Vagina (tissue), 2 donors: Measurements from ENCODE around the gene TP53RK.

Experiments
- POLR2A ChIP-seq, 2 donors: fragments of 450-650 bp; IDR thresholded peaks; one replicate each; pipeline ENCODE4 v1.6.1; 2017; ENCODE audit warnings: antibody characterized with exemption in 2 of 2, mild to moderate bottlenecking in 2 of 2, moderate library complexity in 2 of 2
- POLR2AphosphoS5 ChIP-seq, 2 donors: sonication (generic); formaldehyde crosslinking; IDR thresholded peaks; one replicate each; pipeline ENCODE4 v1.9.0; 2017; ENCODE audit warnings: antibody characterized with exemption in 2 of 2, mild to moderate bottlenecking in 2 of 2, low read depth in 1 of 2; ENCODE audit not compliant: insufficient read depth in 1 of 2
- TF ChIP-seq, protein P1 (sequence below), 3 experiments: fragments of 450-650 bp in 2 of 3; fragments of 200-600 bp in 1 of 3; sonication (generic) in 1 of 3; IDR thresholded peaks; one replicate each; pipeline ENCODE4 v1.5.1; 2017 to 2019; ENCODE audit warnings: antibody characterized with exemption in 3 of 3, mild to moderate bottlenecking in 2 of 3, moderate library complexity in 2 of 3

DNA sequence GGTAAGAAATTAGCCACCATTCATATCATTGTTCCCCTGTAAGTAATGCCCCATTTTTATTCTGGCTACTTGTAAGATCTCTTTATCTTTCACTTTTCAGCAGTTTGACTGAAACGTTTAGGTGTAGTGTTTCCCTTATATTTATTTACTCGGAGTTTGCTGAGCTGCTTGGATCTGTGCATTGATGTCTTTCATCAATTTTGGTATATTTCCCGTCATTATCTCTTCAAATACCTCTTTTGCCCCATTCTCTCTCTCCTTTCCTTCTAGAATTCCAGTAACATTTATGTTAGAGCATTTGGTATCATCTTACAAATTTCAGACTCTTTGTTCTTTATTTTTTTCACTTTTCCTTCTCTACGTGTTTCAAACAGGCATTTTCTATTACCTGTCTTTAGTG lies 28.8 kb downstream of the TP53RK start:
- TF ChIP-seq, protein P1, sequence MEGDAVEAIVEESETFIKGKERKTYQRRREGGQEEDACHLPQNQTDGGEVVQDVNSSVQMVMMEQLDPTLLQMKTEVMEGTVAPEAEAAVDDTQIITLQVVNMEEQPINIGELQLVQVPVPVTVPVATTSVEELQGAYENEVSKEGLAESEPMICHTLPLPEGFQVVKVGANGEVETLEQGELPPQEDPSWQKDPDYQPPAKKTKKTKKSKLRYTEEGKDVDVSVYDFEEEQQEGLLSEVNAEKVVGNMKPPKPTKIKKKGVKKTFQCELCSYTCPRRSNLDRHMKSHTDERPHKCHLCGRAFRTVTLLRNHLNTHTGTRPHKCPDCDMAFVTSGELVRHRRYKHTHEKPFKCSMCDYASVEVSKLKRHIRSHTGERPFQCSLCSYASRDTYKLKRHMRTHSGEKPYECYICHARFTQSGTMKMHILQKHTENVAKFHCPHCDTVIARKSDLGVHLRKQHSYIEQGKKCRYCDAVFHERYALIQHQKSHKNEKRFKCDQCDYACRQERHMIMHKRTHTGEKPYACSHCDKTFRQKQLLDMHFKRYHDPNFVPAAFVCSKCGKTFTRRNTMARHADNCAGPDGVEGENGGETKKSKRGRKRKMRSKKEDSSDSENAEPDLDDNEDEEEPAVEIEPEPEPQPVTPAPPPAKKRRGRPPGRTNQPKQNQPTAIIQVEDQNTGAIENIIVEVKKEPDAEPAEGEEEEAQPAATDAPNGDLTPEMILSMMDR (IDR thresholded peaks at IDR 0.05): no peak
- TF ChIP-seq POLR2AphosphoS5 (IDR thresholded peaks at IDR 0.05; ENCODE audit: insufficient read depth in 1 of 2, low read depth in 1 of 2) (no peak), POLR2A (IDR thresholded peaks at IDR 0.05) (no peak)
